CD4-positive, alpha-beta T cell treated with Interleukin-6 for 4 hours (primary cell): ENCODE data around the gene MAN2B2.

ENCODE experiments used
- DNase-seq: peaks from one replicate; pipeline ENCODE4 v3.0.0-alpha.2; 2020; ENCODE audit warnings: mixed read lengths

The MAN2B2 gene

GRCh38 chr4:6568148-6568547 is 6.8 kb upstream of the MAN2B2 start:
- no peak for DNase-seq

- DNase-seq = no peak
These were observed 6.2 kb upstream of the MAN2B2 start for GRCh38 chr4:6568689-6569332.

- no peak for DNase-seq
These were observed 3.4 kb upstream of the MAN2B2 start for GRCh38 chr4:6571608-6572007.

- no peak for DNase-seq
These were observed 1.4 kb upstream of the MAN2B2 start for GRCh38 chr4:6573551-6573950.

GRCh38 chr4:6573986-6574746 is 823 bp upstream of the MAN2B2 start:
- no peak for DNase-seq

- DNase-seq = no peak
These were observed 683 bp downstream of the MAN2B2 start for GRCh38 chr4:6575503-6576240.

- DNase-seq = no peak
These were observed 1.5 kb downstream of the MAN2B2 start for GRCh38 chr4:6576512-6576911.

- no peak for DNase-seq
These were observed 1.9 kb downstream of the MAN2B2 start for GRCh38 chr4:6576932-6577331.

- DNase-seq = no peak
These were observed 2.4 kb downstream of the MAN2B2 start for GRCh38 chr4:6577409-6577808.

GRCh38 chr4:6578221-6578620 is 3.2 kb downstream of the MAN2B2 start:
- no peak for DNase-seq

GRCh38 chr4:6580353-6580752 is 5.4 kb downstream of the MAN2B2 start:
- no peak for DNase-seq

GRCh38 chr4:6581566-6582121 is 6.7 kb downstream of the MAN2B2 start:
- DNase-seq = no peak

GRCh38 chr4:6582889-6583490 is 8.0 kb downstream of the MAN2B2 start:
- DNase-seq = no peak

- no peak for DNase-seq
These were observed 9.9 kb downstream of the MAN2B2 start for GRCh38 chr4:6584865-6585264.

GRCh38 chr4:6586715-6587325 is 11.8 kb downstream of the MAN2B2 start:
- no peak for DNase-seq

- DNase-seq = no peak
These were observed 14.5 kb downstream of the MAN2B2 start for GRCh38 chr4:6589444-6589843.

GRCh38 chr4:6591313-6591712 is 16.3 kb downstream of the MAN2B2 start:
- no peak for DNase-seq

GRCh38 chr4:6591781-6592180 is 16.8 kb downstream of the MAN2B2 start:
- no peak for DNase-seq

- DNase-seq = no peak
These were observed 18.0 kb downstream of the MAN2B2 start for GRCh38 chr4:6592804-6593563.

GRCh38 chr4:6594341-6594740 is 19.4 kb downstream of the MAN2B2 start:
- DNase-seq = no peak

GRCh38 chr4:6594826-6595355 is 19.9 kb downstream of the MAN2B2 start:
- no peak for DNase-seq
